Vagina (tissue), 2 donors: ENCODE results near the gene SNRNP70.

ENCODE experiments used
- CTCF ChIP-seq, 3 experiments: fragments of 450-650 bp in 2 of 3; fragments of 200-600 bp in 1 of 3; sonication (generic) in 1 of 3; IDR thresholded peaks; one replicate each; pipeline ENCODE4 v1.5.1; 2017 to 2019; ENCODE audit warnings: antibody characterized with exemption in 3 of 3, mild to moderate bottlenecking in 2 of 3, moderate library complexity in 2 of 3
- POLR2AphosphoS5 ChIP-seq, 2 donors: sonication (generic); formaldehyde crosslinking; IDR thresholded peaks; one replicate each; pipeline ENCODE4 v1.9.0; 2017; ENCODE audit warnings: antibody characterized with exemption in 2 of 2, mild to moderate bottlenecking in 2 of 2, low read depth in 1 of 2; ENCODE audit not compliant: insufficient read depth in 1 of 2

GRCh38 chr19:49085020-49085867 is at the start of gene SNRNP70:
- TF ChIP-seq CTCF (IDR thresholded peaks at IDR 0.05) (no peak), POLR2AphosphoS5 (IDR thresholded peaks at IDR 0.05; ENCODE audit: insufficient read depth in 1 of 2, low read depth in 1 of 2) (peak; percentile 95 to 97)
